Ammon's horn (tissue), 1 donor: ENCODE results near the gene DMRT2.
A peak's percentile ranks its signal among the peaks of the same experiment; 100 is the strongest.

Experiments
- DNase-seq: peaks from one replicate; pipeline ENCODE4 v3.0.0-alpha.2; 2016; ENCODE audit warnings: low spot score

DMRT2 gene

GRCh38 chr9:1047591-1048230 lies 2.4 kb upstream of the DMRT2 start:
- DNase-seq: no peak

- DNase-seq: no peak
Measured at GRCh38 chr9:1048231-1048619, 1.9 kb upstream of the DMRT2 start.

- no peak for DNase-seq
Measured at GRCh38 chr9:1048811-1049210, 1.3 kb upstream of the DMRT2 start.

- no peak for DNase-seq
Measured at GRCh38 chr9:1049641-1050040, 516 bp upstream of the DMRT2 start.

GRCh38 chr9:1051210-1051583 lies 1.0 kb downstream of the DMRT2 start:
- DNase-seq: no peak

GRCh38 chr9:1051584-1052275 lies 1.6 kb downstream of the DMRT2 start:
- DNase-seq: peak; percentile 76

GRCh38 chr9:1052365-1053281 lies 2.5 kb downstream of the DMRT2 start:
- DNase-seq: peak; percentile 39

GRCh38 chr9:1053282-1053621 lies 3.1 kb downstream of the DMRT2 start:
- DNase-seq: no peak

GRCh38 chr9:1053986-1054425 lies 3.8 kb downstream of the DMRT2 start:
- DNase-seq: no peak

GRCh38 chr9:1055166-1055565 lies 5.0 kb downstream of the DMRT2 start:
- no peak for DNase-seq

GRCh38 chr9:1057910-1058309 lies 7.8 kb downstream of the DMRT2 start:
- peak; percentile 93 for DNase-seq

- no peak for DNase-seq
Measured at GRCh38 chr9:1058826-1059487, 8.8 kb downstream of the DMRT2 start.

- DNase-seq: no peak
Measured at GRCh38 chr9:1065130-1065529, 15.0 kb downstream of the DMRT2 start.

GRCh38 chr9:1070692-1071091 lies 20.5 kb downstream of the DMRT2 start:
- no peak for DNase-seq

- DNase-seq: no peak
Measured at GRCh38 chr9:1071730-1072129, 21.6 kb downstream of the DMRT2 start.

GRCh38 chr9:1073497-1073896 lies 23.3 kb downstream of the DMRT2 start:
- DNase-seq: no peak

GRCh38 chr9:1077616-1078015 lies 27.5 kb downstream of the DMRT2 start:
- no peak for DNase-seq

- peak; percentile 88 for DNase-seq
Measured at GRCh38 chr9:1083325-1083913, 33.3 kb downstream of the DMRT2 start.

GRCh38 chr9:1085086-1085485 lies 34.9 kb downstream of the DMRT2 start:
- no peak for DNase-seq

- DNase-seq: no peak
Measured at GRCh38 chr9:1086517-1086916, 36.4 kb downstream of the DMRT2 start.

- DNase-seq: no peak
Measured at GRCh38 chr9:1087120-1087881, 37.1 kb downstream of the DMRT2 start.
